Esophagus (tissue), 2 donors: ENCODE measurements around the gene EML2. TPM values are rescaled to one million over a fixed set of nuclear protein-coding genes. Genes with fewer than 3 reads are reported as not detected.
A peak's percentile ranks its signal among the peaks of the same experiment; 100 is the strongest.
"Not testable (repeated sequence)": the region's sequence is repeated elsewhere in the genome, so short reads cannot be mapped to it uniquely, and the experiment has no call there.

Experiments used
- H3K27ac ChIP-seq, 2 donors: one replicate each; pipeline ENCODE4 v1.5.1; 2013; ENCODE audit warnings: low read depth in 2 of 2, mild to moderate bottlenecking in 2 of 2, inconsistent platforms in 1 of 2, low read length in 1 of 2, moderate library complexity in 1 of 2
- H3K27me3 ChIP-seq, 2 donors: one replicate each; pipeline ENCODE4 v1.6.1; 2013; ENCODE audit warnings: low read length in 2 of 2, control low read depth in 1 of 2, mild to moderate bottlenecking in 1 of 2; ENCODE audit not compliant: insufficient read depth in 2 of 2, control insufficient read depth in 1 of 2
- H3K36me3 ChIP-seq, 2 donors: one replicate each; pipeline ENCODE4 v1.6.1; 2013; ENCODE audit warnings: low read length in 1 of 2; ENCODE audit not compliant: control insufficient read depth in 2 of 2, insufficient read depth in 2 of 2
- H3K4me1 ChIP-seq, 2 donors: one replicate each; pipeline ENCODE4 v1.6.1; 2013; ENCODE audit warnings: low read length in 1 of 2; ENCODE audit not compliant: control insufficient read depth in 2 of 2, insufficient read depth in 2 of 2
- H3K4me3 ChIP-seq, 2 donors: one replicate each; pipeline ENCODE4 v1.5.1; 2013; ENCODE audit warnings: low read length in 2 of 2, mild to moderate bottlenecking in 2 of 2, low read depth in 1 of 2, moderate library complexity in 1 of 2
- H3K9me3 ChIP-seq, 2 donors: one replicate each; pipeline ENCODE4 v1.6.1; 2013; ENCODE audit warnings: mild to moderate bottlenecking in 2 of 2, low read depth in 1 of 2, low read length in 1 of 2, moderate library complexity in 1 of 2; ENCODE audit not compliant: control insufficient read depth in 2 of 2, insufficient read depth in 1 of 2
- WGBS, 2 donors: extraction: QIAGEN DNeasy Blood & Tissue Kit; methylation state at CpG; one replicate each; pipeline ENCODE4 v1.1.7; 2013; 5-methylcytosine and 5-hydroxymethylcytosine counted together
- polyA plus RNA-seq, 2 donors: library from polyadenylated mRNA; stranded (reverse); fragments of 200-250 nt; gene quantifications; one replicate each; pipeline ENCODE4 v1.2.3, GENCODE V29; 2013
- donor health status: healthy with polysubstance abuse.
- donor health status: Bipolar disorder and iron deficiency.

Gene EML2, protein sequence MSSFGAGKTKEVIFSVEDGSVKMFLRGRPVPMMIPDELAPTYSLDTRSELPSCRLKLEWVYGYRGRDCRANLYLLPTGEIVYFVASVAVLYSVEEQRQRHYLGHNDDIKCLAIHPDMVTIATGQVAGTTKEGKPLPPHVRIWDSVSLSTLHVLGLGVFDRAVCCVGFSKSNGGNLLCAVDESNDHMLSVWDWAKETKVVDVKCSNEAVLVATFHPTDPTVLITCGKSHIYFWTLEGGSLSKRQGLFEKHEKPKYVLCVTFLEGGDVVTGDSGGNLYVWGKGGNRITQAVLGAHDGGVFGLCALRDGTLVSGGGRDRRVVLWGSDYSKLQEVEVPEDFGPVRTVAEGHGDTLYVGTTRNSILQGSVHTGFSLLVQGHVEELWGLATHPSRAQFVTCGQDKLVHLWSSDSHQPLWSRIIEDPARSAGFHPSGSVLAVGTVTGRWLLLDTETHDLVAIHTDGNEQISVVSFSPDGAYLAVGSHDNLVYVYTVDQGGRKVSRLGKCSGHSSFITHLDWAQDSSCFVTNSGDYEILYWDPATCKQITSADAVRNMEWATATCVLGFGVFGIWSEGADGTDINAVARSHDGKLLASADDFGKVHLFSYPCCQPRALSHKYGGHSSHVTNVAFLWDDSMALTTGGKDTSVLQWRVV
- 10 to 100 TPM; 55.3 to 56.5 TPM for polyA plus RNA-seq

DNA sequence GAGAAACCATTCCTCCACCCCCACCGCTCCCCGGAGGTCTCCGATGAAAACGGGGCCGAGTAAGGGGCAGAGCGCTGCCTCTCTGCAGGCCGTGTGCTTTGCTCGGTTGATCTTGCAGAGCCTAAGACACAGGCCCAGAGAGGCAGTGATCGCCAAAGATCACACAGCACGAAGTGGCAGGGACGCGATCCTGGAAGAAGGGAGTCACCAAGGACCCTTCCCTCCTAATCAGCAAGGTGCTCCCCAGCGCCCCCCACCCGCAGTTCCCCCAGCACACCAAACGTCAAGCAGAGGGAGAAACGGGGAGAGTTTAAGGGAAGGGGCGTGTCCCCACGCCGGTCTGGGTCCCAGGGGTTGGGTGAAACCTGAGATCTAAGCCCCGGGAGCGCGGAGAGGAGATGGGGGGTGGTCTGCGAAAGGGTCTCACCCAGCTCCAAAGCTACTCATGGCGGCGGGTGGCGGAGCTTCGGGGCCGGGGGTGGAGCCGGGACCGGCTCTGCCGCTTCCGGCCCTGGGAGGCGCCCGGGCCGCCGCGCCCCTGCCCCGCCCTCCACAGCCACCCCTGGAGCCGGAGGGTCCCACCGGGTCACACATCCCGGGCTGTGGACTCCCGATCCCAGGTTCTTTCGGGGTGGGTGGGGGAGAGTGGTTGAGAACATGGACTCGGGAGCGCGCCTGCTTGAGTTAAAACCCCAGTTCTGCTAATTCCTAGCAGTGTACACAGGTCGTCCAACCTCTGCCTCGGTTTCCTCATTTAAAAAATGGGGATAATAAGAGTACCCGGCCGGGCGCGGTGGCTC lies at the start of gene EML2:
Gene EML2, minus strand, starts transcription at position 468 of the 800 bp plus-strand sequence. Its CDS starts 21 bp downstream, at position 447.
- WGBS, 2 donors: 2% methylated on average over 49 to 52 of the region's 52 CpGs
- peak within 1 kb of the TSS; percentile 64 to 66 for H3K4me3 ChIP-seq
- peaks cover 3 to 12% of the 10 kb centered on the region in 2 donors for H3K4me1 ChIP-seq

DNA sequence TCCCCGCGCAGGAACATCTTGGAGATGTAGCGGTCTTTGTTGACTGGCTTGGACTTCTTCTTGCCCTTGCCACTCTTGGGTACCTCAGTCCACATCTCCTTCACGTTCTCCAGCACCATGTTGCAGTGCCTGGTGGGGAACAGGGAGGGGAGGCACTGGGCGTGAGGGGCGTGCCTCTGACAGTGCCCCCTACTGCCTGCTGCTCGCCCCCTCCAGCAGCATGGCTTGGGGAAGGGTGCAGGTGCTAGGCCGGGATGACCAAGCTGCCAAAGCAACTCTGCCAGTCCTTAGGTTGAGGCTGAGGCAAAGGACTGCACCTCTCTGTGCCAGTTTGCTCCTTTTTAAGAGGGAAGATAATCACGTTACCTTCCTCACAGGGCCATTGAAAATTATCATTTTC lies 48.4 kb upstream of the EML2 start:
- 90% methylated on average over 9 of the region's 9 CpGs for WGBS, 2 donors
- Histone ChIP-seq H3K36me3 (peaks cover 8 to 27% of the 10 kb centered on the region in 2 donors), H3K4me3 (no peak overlapping the region), H3K27ac (no peak overlapping the region), H3K9me3 (no peaks in the 10 kb centered on the region), H3K4me1 (no peaks in the 10 kb centered on the region), H3K27me3 (no peaks in the 10 kb centered on the region)

More for the DNA sequence above, at the start of gene EML2:
- no peaks in the 10 kb centered on the region for H3K27me3 ChIP-seq
- no peaks in the 10 kb centered on the region for H3K9me3 ChIP-seq
- no peaks in the 10 kb centered on the region for H3K36me3 ChIP-seq
- H3K27ac ChIP-seq: peak within 1 kb of the TSS; percentile 54 to 62

DNA sequence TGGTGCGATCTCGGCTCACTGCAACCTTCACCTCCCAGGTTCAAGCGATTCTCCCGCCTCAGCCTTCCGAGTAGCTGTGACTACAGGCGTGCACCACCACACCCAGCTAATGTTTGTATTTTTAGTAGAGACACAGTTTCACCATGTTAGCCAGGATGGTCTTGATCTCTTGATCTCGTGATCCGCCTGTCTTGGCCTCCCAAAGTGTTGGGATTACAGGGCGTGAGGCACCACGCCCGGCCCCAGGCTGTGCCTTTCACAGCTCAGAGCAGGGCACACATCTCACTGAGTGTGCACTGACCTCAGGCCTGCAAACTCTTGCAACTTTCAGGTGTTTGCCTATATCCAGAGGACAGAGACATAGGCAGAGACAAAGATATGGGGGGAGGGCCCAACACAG lies 45.8 kb upstream of the EML2 start:
- WGBS, 2 donors: 66 to 77% methylated on average over 9 to 11 of the region's 11 CpGs
- not testable (repeated sequence) for H3K4me3 ChIP-seq, H3K27me3 ChIP-seq, H3K4me1 ChIP-seq, H3K27ac ChIP-seq, H3K9me3 ChIP-seq
- H3K36me3 ChIP-seq: peaks cover 8 to 27% of the 10 kb centered on the region in 2 donors

DNA sequence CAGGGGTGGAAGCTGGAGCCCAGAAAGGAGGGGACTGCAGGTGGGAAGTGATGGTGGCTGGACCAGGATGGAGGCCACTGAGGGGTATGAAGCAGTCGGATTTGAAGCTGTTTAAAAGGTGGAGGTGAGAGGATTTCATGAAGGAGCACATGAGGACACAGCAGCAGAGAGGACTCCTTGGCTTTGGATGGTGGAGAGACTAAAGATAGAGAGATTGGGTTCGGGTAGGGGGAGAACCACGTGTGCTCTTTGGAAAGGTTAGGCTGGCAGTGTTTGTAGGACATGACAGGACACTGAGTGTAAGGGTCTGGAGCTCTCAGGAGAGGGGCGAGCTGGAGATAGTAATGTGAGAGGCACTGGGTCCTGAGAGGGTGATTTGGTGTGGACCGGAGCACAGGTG lies 43.7 kb upstream of the EML2 start:
- Histone ChIP-seq H3K27ac (no peak overlapping the region), H3K4me1 (peaks cover 0 to 2% of the 10 kb centered on the region in 2 donors), H3K36me3 (peaks cover 3 to 21% of the 10 kb centered on the region in 2 donors), H3K9me3 (no peaks in the 10 kb centered on the region), H3K4me3 (no peak overlapping the region), H3K27me3 (no peaks in the 10 kb centered on the region)
- WGBS, 2 donors: 69 to 76% methylated on average over 5 of the region's 5 CpGs

DNA sequence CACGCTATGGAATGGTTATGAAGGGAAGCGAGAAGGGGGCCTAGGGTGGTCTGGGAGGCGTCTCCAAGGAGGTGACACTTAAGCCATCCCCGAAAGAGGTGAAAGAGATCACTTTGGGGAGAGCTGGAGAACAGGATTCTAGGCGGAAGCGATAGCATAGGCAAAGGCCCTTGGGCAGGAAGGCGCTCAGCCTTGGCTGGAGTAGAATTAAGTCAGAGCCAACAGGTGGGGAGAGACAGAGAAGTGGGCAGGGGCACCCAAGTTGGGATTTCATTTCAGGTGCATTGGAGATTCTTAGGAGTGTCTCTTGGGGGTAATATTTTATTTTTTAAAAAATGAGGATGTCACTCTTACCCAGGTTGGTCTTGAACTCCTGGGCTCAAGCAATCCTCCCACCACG lies 42.9 kb upstream of the EML2 start:
- H3K27me3 ChIP-seq: no peaks in the 10 kb centered on the region
- peaks cover 0 to 3% of the 10 kb centered on the region in 2 donors for H3K9me3 ChIP-seq
- WGBS, 2 donors: 42 to 52% methylated on average over 8 of the region's 8 CpGs
- peaks cover 3 to 13% of the 10 kb centered on the region in 2 donors for H3K36me3 ChIP-seq
- peaks cover 0 to 6% of the 10 kb centered on the region in 2 donors for H3K4me1 ChIP-seq
- H3K27ac ChIP-seq: peak overlapping the region; percentile 71 to 88
- H3K4me3 ChIP-seq: no peak overlapping the region

DNA sequence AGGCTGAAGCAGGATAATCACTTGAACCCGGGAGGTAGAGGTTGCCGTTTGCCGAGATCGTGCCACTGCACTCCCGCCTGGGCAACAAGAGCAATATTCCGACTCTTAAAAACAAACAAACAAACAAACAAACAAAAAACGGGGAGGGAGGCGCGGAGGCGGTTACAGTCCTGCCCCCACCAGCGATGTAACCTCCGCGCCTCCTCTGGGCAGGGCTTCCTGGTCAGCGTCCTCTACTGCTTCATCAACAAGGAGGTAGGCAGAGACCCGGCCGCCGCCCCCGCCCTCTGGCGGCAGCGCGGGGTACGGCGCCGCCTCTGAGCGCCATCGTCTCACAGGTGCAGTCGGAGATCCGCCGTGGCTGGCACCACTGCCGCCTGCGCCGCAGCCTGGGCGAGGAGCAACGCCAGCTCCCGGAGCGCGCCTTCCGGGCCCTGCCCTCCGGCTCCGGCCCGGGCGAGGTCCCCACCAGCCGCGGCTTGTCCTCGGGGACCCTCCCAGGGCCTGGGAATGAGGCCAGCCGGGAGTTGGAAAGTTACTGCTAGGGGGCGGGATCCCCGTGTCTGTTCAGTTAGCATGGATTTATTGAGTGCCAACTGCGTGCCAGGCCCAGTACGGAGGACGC lies 42.3 kb upstream of the EML2 start:
- Histone ChIP-seq H3K36me3 (peaks cover 3 to 10% of the 10 kb centered on the region in 2 donors), H3K4me3 (peak overlapping the region; percentile 18 to 28), H3K9me3 (peaks cover 0 to 3% of the 10 kb centered on the region in 2 donors), H3K4me1 (peaks cover 0 to 10% of the 10 kb centered on the region in 2 donors), H3K27ac (peak overlapping the region; percentile 71 to 88), H3K27me3 (no peaks in the 10 kb centered on the region)
- 2 to 3% methylated on average over 51 of the region's 51 CpGs for WGBS, 2 donors

DNA sequence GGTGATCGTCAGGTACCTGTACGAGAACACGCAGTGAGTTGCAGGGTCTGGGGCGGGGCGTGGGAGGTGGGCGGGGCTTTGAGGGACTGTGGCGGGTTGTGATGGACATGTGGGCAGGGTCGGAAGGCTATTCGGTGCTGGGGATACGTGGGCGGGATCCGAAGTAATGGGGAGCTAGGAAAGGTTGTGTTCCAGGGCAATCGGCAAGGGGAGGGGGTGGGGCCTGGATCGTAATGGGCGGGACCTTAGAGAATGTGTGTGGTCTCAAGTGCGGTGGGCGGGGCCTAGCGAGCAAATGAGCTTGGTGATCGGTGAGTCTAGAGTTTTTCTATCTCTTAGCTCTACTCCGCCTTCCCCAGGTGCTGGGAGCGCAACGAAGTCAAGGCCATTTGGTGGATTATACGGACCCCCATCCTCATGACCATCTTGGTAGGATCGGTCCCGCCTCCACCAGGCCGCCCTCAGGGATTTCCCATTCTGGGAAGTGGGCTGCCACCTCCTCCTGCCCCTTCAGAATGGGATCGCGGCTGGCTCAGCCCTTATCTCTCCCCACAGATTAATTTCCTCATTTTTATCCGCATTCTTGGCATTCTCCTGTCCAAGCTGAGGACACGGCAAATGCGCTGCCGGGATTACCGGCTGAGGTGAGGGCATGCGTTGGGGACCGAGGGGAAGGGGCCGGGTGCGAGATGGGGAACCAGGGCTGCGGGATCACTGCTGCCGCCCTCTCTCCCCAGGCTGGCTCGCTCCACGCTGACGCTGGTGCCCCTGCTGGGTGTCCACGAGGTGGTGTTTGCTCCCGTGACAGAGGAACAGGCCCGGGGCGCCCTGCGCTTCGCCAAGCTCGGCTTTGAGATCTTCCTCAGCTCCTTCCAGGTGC lies 38.4 kb upstream of the EML2 start:
- 4 to 8% methylated on average over 49 of the region's 49 CpGs for WGBS, 2 donors
- H3K9me3 ChIP-seq: peaks cover 0 to 3% of the 10 kb centered on the region in 2 donors
- peak overlapping the region; percentile 12 to 42 for H3K4me3 ChIP-seq
- H3K27me3 ChIP-seq: no peaks in the 10 kb centered on the region
- H3K27ac ChIP-seq: peak overlapping the region in 1 of 2 donors; percentile 5
- H3K36me3 ChIP-seq: no peaks in the 10 kb centered on the region
- H3K4me1 ChIP-seq: peaks cover 0 to 10% of the 10 kb centered on the region in 2 donors

DNA sequence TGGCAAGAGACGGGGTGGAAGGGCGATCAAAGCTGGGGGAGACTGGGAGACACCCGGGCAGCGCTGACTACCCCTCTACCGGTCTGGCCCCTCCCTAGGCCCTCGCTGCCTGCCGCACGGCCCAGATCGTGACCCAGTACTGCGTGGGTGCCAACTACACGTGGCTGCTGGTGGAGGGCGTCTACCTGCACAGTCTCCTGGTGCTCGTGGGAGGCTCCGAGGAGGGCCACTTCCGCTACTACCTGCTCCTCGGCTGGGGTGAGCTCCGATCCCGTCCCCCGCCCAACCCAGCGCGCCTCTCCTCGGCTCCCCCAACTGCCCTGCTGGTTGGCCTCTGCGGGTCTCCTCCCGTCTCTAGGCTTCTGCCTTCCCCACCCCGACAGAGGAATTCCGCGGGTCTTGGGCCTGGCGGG lies 37.7 kb upstream of the EML2 start:
- 4 to 7% methylated on average over 26 to 28 of the region's 28 CpGs for WGBS, 2 donors
- Histone ChIP-seq H3K4me1 (peaks cover 0 to 10% of the 10 kb centered on the region in 2 donors), H3K27ac (no peak overlapping the region), H3K36me3 (no peaks in the 10 kb centered on the region), H3K9me3 (peaks cover 0 to 3% of the 10 kb centered on the region in 2 donors), H3K27me3 (no peaks in the 10 kb centered on the region), H3K4me3 (peak overlapping the region; percentile 42 to 43)
